Gastroesophageal sphincter (tissue), 4 donors: ENCODE data around the gene MCC. TPM values are rescaled to one million over a fixed set of nuclear protein-coding genes. Genes with fewer than 3 reads are reported as not detected.
A peak's percentile ranks its signal among the peaks of the same experiment; 100 is the strongest.

Experiments
- ATAC-seq: fragments of 150-250 bp; one replicate; pipeline ENCODE4 v1.9.1; 2016; ENCODE audit warnings: mild to moderate bottlenecking, moderate library complexity
- H3K27ac ChIP-seq, 4 donors: fragments of 200-600 bp; sonication (generic) in 3 of 4; 1 replicate in 3 of 4; 2 replicates in 1 of 4; pipeline ENCODE4 v1.5.1; 2016 to 2019
- H3K27me3 ChIP-seq: fragments of 200-600 bp; sonication (generic); one replicate; pipeline ENCODE4 v1.5.1; 2019
- H3K36me3 ChIP-seq, 2 donors: fragments of 200-600 bp; sonication (generic); one replicate each; pipeline ENCODE4 v1.5.1; 2019; ENCODE audit warnings: control low read depth in 1 of 2
- H3K4me1 ChIP-seq, 3 donors: fragments of 200-600 bp; sonication (generic); 1 replicate in 2 of 3; 2 replicates in 1 of 3; pipeline ENCODE4 v1.5.1; 2016 to 2019; ENCODE audit warnings: control low read depth in 2 of 3
- H3K4me3 ChIP-seq, 2 donors: fragments of 200-600 bp; sonication (generic); one replicate each; pipeline ENCODE4 v1.5.1; 2019; ENCODE audit warnings: mild to moderate bottlenecking in 1 of 2, moderate library complexity in 1 of 2
- H3K9me3 ChIP-seq, 3 donors: fragments of 200-600 bp; sonication (generic); one replicate each; pipeline ENCODE4 v1.5.1; 2017 to 2019; ENCODE audit warnings: control low read depth in 2 of 3
- CTCF ChIP-seq, 4 experiments: fragments of 200-600 bp in 2 of 4; fragments of 450-650 bp in 2 of 4; sonication (generic) in 1 of 4; IDR thresholded peaks; one replicate each; pipeline ENCODE4 v1.5.1; 2017 to 2019; ENCODE audit warnings: antibody characterized with exemption in 4 of 4, mild to moderate bottlenecking in 2 of 4, moderate library complexity in 2 of 4
- EP300 ChIP-seq: sonication (generic); formaldehyde crosslinking; IDR thresholded peaks from one replicate; pipeline ENCODE4 v1.6.1; 2017; ENCODE audit warnings: antibody characterized with exemption, mild to moderate bottlenecking
- POLR2A ChIP-seq, 2 donors: fragments of 450-650 bp; IDR thresholded peaks; one replicate each; pipeline ENCODE4 v1.6.1; 2017; ENCODE audit warnings: antibody characterized with exemption in 2 of 2, mild to moderate bottlenecking in 2 of 2, moderate library complexity in 1 of 2
- POLR2AphosphoS5 ChIP-seq: sonication (generic); formaldehyde crosslinking; IDR thresholded peaks from one replicate; pipeline ENCODE4 v1.6.1; 2017; ENCODE audit warnings: antibody characterized with exemption
- WGBS, 2 donors: methylation state at CpG; one replicate each; pipeline ENCODE4 v1.1.5; 2018; ENCODE audit warnings: low coverage in 1 of 2; 5-methylcytosine and 5-hydroxymethylcytosine counted together
- total RNA-seq, 4 donors: library from RNA; depleted of rRNA; stranded (reverse); fragments of >200 nt; gene quantifications; one replicate each; pipeline ENCODE4 v1.1.0, GENCODE V29; 2016

MCC gene
- total RNA-seq, 4 donors from 2014 or later: 20.5 to 28.7 (median 23.5) TPM

- TF ChIP-seq EP300: no peak
- TF ChIP-seq POLR2AphosphoS5: peak; percentile 65
- TF ChIP-seq POLR2A (IDR thresholded peaks at IDR 0.05): peak; percentile 58 to 78
- no peak for TF ChIP-seq CTCF (IDR thresholded peaks at IDR 0.05)
- Histone ChIP-seq H3K27ac (peak within 1 kb of the TSS; percentile 36 to 94 (median 88)), H3K9me3 (no peaks in the 10 kb centered on the region), H3K36me3 (no peaks in the 10 kb centered on the region), H3K4me3 (peak within 1 kb of the TSS; percentile 62 to 97), H3K27me3 (no peaks in the 10 kb centered on the region), H3K4me1 (peaks cover 0 to 44% (median 7%) of the 10 kb centered on the region in 3 donors)
- WGBS, 2 donors: 1% methylated on average over 29 to 38 of the region's 75 CpGs
- ATAC-seq: peak; percentile 100
These were observed 511.6 kb downstream of the MCC start, which contains the start of gene DCP2 for GRCh38 chr5:112976432-112977309. DCP2 (plus strand) TSS chr5:112976798; CDS start chr5:112976934, 136 bp downstream.

GRCh38 chr5:112975721-112976431 is 512.4 kb downstream of the MCC start:
- Histone ChIP-seq H3K27ac (peak overlapping the region; percentile 4 to 94 (median 88)), H3K27me3 (no peaks in the 10 kb centered on the region), H3K4me1 (peaks cover 0 to 41% (median 7%) of the 10 kb centered on the region in 3 donors), H3K9me3 (no peaks in the 10 kb centered on the region), H3K36me3 (no peaks in the 10 kb centered on the region), H3K4me3 (peak overlapping the region; percentile 62 to 97)
- no peak for TF ChIP-seq CTCF (IDR thresholded peaks at IDR 0.05)
- no peak for TF ChIP-seq POLR2A (IDR thresholded peaks at IDR 0.05)
- no peak for TF ChIP-seq POLR2AphosphoS5
- no peak for TF ChIP-seq EP300
- no peak for ATAC-seq
- 31 to 79% methylated on average over 4 to 11 of the region's 11 CpGs for WGBS, 2 donors

- no peak overlapping the region for H3K27ac ChIP-seq
- H3K27me3 ChIP-seq: no peaks in the 10 kb centered on the region
- TF ChIP-seq CTCF (IDR thresholded peaks at IDR 0.05): no peak
- ATAC-seq: no peak
- 50 to 91% methylated on average over 1 of the region's 1 CpG for WGBS, 2 donors
- peaks cover 0 to 31% (median 7%) of the 10 kb centered on the region in 3 donors for H3K4me1 ChIP-seq
- H3K9me3 ChIP-seq: no peaks in the 10 kb centered on the region
- no peaks in the 10 kb centered on the region for H3K36me3 ChIP-seq
- H3K4me3 ChIP-seq: no peak overlapping the region
These were observed 513.4 kb downstream of the MCC start for GRCh38 chr5:112974901-112975300.

- H3K36me3 ChIP-seq: no peaks in the 10 kb centered on the region
- no peaks in the 10 kb centered on the region for H3K9me3 ChIP-seq
- H3K27me3 ChIP-seq: no peaks in the 10 kb centered on the region
- no peak overlapping the region for H3K4me3 ChIP-seq
- TF ChIP-seq POLR2AphosphoS5 (no peak), CTCF (IDR thresholded peaks at IDR 0.05) (no peak), EP300 (no peak), POLR2A (IDR thresholded peaks at IDR 0.05) (no peak)
- no peak overlapping the region for H3K27ac ChIP-seq
- no CpG with 5 or more reads among the region's 1 CpG for WGBS, 2 donors
- ATAC-seq: no peak
- peaks cover 0 to 21% (median 7%) of the 10 kb centered on the region in 3 donors for H3K4me1 ChIP-seq
These were observed 514.3 kb downstream of the MCC start for GRCh38 chr5:112973904-112974303.
